HEK293 (cell line): ENCODE results near the gene SRSF4.
"Not testable (repeated sequence)": the region's sequence is repeated elsewhere in the genome, so short reads cannot be mapped to it uniquely, and the experiment has no call there.

ENCODE experiments used
- CTCF ChIA-PET: fragments of 350-600 bp; formaldehyde crosslinking; extraction: SDS; loops from one replicate; lab custom pipeline; 2021; ENCODE audit warnings: antibody characterized with exemption; lab: Yijun Ruan, JAX
- POLR2A ChIA-PET: fragments of 300-600 bp; formaldehyde crosslinking; extraction: SDS; loops from one replicate; lab custom pipeline; 2020; ENCODE audit warnings: antibody characterized with exemption, inconsistent platforms; lab: Yijun Ruan, JAX
- H3K27ac ChIP-seq: fragments of 200-500 bp; sonication (Bioruptor generic); 2 replicates; pipeline ENCODE4 v1.5.1; 2014; ENCODE audit warnings: low read depth, low read length, control low read depth, inconsistent platforms; ENCODE audit errors: extremely low read depth
- H3K36me3 ChIP-seq, 2 experiments: fragments of 200-500 bp in 1 of 2; sonication (Bioruptor generic) in 1 of 2; 1 replicate in 1 of 2; 2 replicates in 1 of 2; pipeline ENCODE4 v1.5.1; 2014 to 2017; ENCODE audit warnings: inconsistent platforms in 2 of 2, low read length in 2 of 2; ENCODE audit not compliant: control insufficient read depth in 2 of 2, insufficient read depth in 1 of 2
- H3K4me1 ChIP-seq: fragments of 200-500 bp; sonication (Bioruptor generic); 2 replicates; pipeline ENCODE4 v1.5.1; 2014; ENCODE audit warnings: mild to moderate bottlenecking, low read length, inconsistent platforms; ENCODE audit not compliant: control insufficient read depth, insufficient read depth
- H3K4me3 ChIP-seq: 2 replicates; pipeline ENCODE4 v1.5.1; 2011; ENCODE audit warnings: low read depth, mild to moderate bottlenecking, control low read depth, low read length, moderate library complexity
- H3K9me3 ChIP-seq: fragments of 200-500 bp; sonication (Bioruptor generic); 2 replicates; pipeline ENCODE4 v1.5.1; 2014; ENCODE audit warnings: low read depth, low read length, inconsistent platforms; ENCODE audit not compliant: control insufficient read depth, insufficient read depth
- HOXA7 ChIP-seq: sonication (generic); formaldehyde crosslinking; IDR thresholded peaks from 2 replicates; pipeline ENCODE4 v1.8.1; 2022; ENCODE audit warnings: missing genetic modification reagents, borderline replicate concordance
- OVOL3 ChIP-seq: fragments of 450-650 bp; formaldehyde crosslinking; IDR thresholded peaks from 2 replicates; pipeline ENCODE4 v1.5.1; 2016; ENCODE audit warnings: missing biosample characterization, missing genetic modification characterization
- SCRT1 ChIP-seq: fragments of 450-650 bp; formaldehyde crosslinking; IDR thresholded peaks from 2 replicates; pipeline ENCODE4 v1.5.1; 2016; ENCODE audit warnings: missing biosample characterization, missing genetic modification characterization, borderline replicate concordance
- SCRT2 ChIP-seq: fragments of 450-650 bp; formaldehyde crosslinking; IDR thresholded peaks from 2 replicates; pipeline ENCODE4 v1.5.1; 2016; ENCODE audit warnings: missing biosample characterization, missing genetic modification characterization
- SP3 ChIP-seq: fragments of 450-650 bp; formaldehyde crosslinking; IDR thresholded peaks from 2 replicates; pipeline ENCODE4 v1.5.1; 2016; ENCODE audit warnings: missing biosample characterization, missing genetic modification characterization
- SP7 ChIP-seq: fragments of 450-650 bp; formaldehyde crosslinking; IDR thresholded peaks from 2 replicates; pipeline ENCODE4 v1.5.1; 2016; ENCODE audit warnings: missing biosample characterization, missing genetic modification characterization
- ZBTB44 ChIP-seq: fragments of 450-650 bp; IDR thresholded peaks from 2 replicates; pipeline ENCODE4 v1.5.1; 2018; ENCODE audit warnings: missing biosample characterization, mild to moderate bottlenecking, missing genetic modification characterization
- ZFHX2 ChIP-seq: fragments of 450-650 bp; formaldehyde crosslinking; conservative IDR thresholded peaks from 2 replicates; pipeline ENCODE4 v1.5.1; 2016; ENCODE audit warnings: missing biosample characterization, missing genetic modification characterization
- ZNF146 ChIP-seq: fragments of 450-650 bp; formaldehyde crosslinking; IDR thresholded peaks from 2 replicates; pipeline ENCODE4 v1.5.1; 2016; ENCODE audit warnings: missing biosample characterization, missing genetic modification characterization
- ZNF239 ChIP-seq: fragments of 450-650 bp; formaldehyde crosslinking; IDR thresholded peaks from 2 replicates; pipeline ENCODE4 v1.5.1; 2016; ENCODE audit warnings: missing biosample characterization, missing genetic modification characterization
- ZNF37A ChIP-seq: fragments of 450-650 bp; IDR thresholded peaks from 2 replicates; pipeline ENCODE4 v1.5.1; 2018; ENCODE audit warnings: missing biosample characterization, missing genetic modification characterization
- ZNF561 ChIP-seq: fragments of 450-650 bp; IDR thresholded peaks from 2 replicates; pipeline ENCODE4 v1.5.1; 2018; ENCODE audit warnings: missing biosample characterization, missing genetic modification characterization, borderline replicate concordance
- TF ChIP-seq, protein P1 (sequence below): fragments of 450-650 bp; formaldehyde crosslinking; IDR thresholded peaks from 2 replicates; pipeline ENCODE4 v1.5.1; 2016; ENCODE audit warnings: missing biosample characterization, missing genetic modification characterization, low read depth

The SRSF4 gene

GRCh38 chr1:29222686-29223085, 41.0 kb upstream of the SRSF4 start (continued):
- TF ChIP-seq ZBTB44 (tag by site-specific recombination) (no peak), HOXA7 (CRISPR knock-in tag) (no peak)

DNA sequence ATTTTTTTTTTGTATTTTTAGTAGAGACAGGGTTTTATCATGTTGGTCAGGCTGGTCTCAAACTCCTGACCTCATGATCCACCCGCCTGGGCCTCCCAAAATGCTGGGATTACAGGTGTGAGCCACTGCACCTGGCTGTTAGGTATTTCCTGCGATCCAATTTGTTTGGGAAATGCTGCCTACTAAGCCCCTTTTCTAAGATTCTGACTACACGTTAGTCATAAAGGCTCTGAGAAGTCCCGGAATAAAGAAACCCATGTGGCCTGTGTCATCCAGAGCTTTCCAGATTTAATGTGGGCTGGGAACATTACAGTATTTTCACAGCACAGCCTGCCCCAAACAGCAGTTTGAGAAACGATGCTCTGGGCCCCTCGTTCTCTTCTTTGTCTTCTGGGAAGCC, 40.6 kb upstream of the SRSF4 start:
- peaks cover 0 to 42% of the 10 kb centered on the region in 2 experiments; a peak in 2 of 3 replicates for H3K36me3 ChIP-seq
- CTCF ChIA-PET = interaction anchor here (1.0 kb wide), 1 partner anchor 19 kb away, joined by 3 read pairs; no protein-coding TSS in a partner anchor
- peak; percentile 72; the same call in 1 of the 2 replicates for TF ChIP-seq ZNF239 (tag by site-specific recombination)
- H3K27ac ChIP-seq, POLR2A ChIA-PET, H3K4me1 ChIP-seq, H3K4me3 ChIP-seq, H3K9me3 ChIP-seq: not testable (repeated sequence)

DNA sequence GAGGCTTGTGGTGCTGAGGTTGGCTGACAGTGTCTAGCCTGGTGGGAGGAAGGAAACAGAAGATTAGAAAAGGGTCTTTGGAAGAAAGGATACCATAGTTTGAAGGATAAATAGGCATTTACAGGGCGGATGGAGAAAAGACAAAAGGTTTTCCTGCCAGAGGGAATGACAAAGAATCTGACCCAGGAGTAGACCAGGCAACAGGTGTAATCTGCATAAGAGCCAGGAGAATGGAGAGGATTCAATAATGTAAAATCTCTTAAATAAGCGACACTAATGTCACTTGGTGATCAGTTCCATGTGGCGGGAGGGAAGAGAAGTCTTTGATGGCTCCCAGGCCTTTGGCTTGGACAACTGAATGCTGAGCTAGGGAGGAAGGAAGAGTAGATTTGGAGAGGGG, 39.6 kb upstream of the SRSF4 start:
- ChIA-PET CTCF (interaction anchor here (0.6 kb wide), 1 partner anchor 1358 kb away, joined by 3 read pairs; no protein-coding TSS in a partner anchor), POLR2A (no interaction called here)
- Histone ChIP-seq H3K4me3 (no peak overlapping the region), H3K9me3 (no peaks in the 10 kb centered on the region), H3K36me3 (peaks cover 0 to 47% of the 10 kb centered on the region in 2 experiments; a peak in 2 of 3 replicates), H3K27ac (no peak overlapping the region), H3K4me1 (no peaks in the 10 kb centered on the region)
- TF ChIP-seq SCRT2 (tag by site-specific recombination) (peak; percentile 89), SCRT1 (peak; percentile 80), SP3 (no peak)

- Histone ChIP-seq H3K27ac (no peak overlapping the region), H3K36me3 (peaks cover 14 to 55% of the 10 kb centered on the region in 2 experiments; a peak in 2 of 3 replicates), H3K4me3 (no peak overlapping the region), H3K4me1 (no peaks in the 10 kb centered on the region), H3K9me3 (no peaks in the 10 kb centered on the region)
- TF ChIP-seq OVOL3 (tag by site-specific recombination) (no peak), SP7 (tag by site-specific recombination) (peak; percentile 88), ZNF561 (tag by site-specific recombination) (no peak), ZNF37A (tag by site-specific recombination) (no peak), ZNF146 (no peak)
- CTCF ChIA-PET = interaction anchor here (2.5 kb wide), 1 partner anchor 16 kb away, joined by 7 read pairs; no protein-coding TSS in a partner anchor
- POLR2A ChIA-PET = interaction anchor here (2.0 kb wide), 1 partner anchor 13 kb away, joined by 7 read pairs; the partner anchor contains the start of gene MECR
These were observed 36.5 kb upstream of the SRSF4 start for GRCh38 chr1:29218223-29218622.

DNA sequence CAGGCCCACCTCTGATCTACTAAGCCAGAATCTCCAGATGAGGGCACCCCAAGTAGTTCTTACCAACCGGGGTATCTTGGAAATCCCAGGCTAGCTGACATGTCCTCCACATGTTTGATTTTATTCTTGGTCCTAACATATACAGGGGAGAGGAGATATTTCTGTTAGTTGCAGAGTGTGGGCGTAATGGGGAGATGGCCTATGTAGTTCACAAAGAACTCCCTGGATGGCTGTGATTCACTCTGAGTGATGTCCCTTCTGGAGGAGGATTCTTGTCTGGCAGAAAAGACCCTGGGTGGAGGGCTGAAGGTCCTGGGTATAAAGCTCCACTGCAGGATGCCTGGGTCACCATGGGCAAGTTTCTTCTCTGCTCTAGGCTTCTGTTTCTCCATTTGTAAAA, 35.9 kb upstream of the SRSF4 start:
- no peaks in the 10 kb centered on the region for H3K4me1 ChIP-seq
- H3K4me3 ChIP-seq = no peak overlapping the region
- no peak overlapping the region for H3K27ac ChIP-seq
- ChIA-PET POLR2A (interaction anchor here (1.1 kb wide), 1 partner anchor 326 kb away, joined by 4 read pairs; no protein-coding TSS in a partner anchor), CTCF (interaction anchor here (2.5 kb wide), 1 partner anchor 15 kb away, joined by 7 read pairs; no protein-coding TSS in a partner anchor)
- H3K9me3 ChIP-seq = no peaks in the 10 kb centered on the region
- TF ChIP-seq, protein P1, sequence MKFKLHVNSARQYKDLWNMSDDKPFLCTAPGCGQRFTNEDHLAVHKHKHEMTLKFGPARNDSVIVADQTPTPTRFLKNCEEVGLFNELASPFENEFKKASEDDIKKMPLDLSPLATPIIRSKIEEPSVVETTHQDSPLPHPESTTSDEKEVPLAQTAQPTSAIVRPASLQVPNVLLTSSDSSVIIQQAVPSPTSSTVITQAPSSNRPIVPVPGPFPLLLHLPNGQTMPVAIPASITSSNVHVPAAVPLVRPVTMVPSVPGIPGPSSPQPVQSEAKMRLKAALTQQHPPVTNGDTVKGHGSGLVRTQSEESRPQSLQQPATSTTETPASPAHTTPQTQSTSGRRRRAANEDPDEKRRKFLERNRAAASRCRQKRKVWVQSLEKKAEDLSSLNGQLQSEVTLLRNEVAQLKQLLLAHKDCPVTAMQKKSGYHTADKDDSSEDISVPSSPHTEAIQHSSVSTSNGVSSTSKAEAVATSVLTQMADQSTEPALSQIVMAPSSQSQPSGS = no peak
- peak; percentile 21; the same call in 1 of the 2 replicates for TF ChIP-seq ZFHX2 (tag by site-specific recombination)
- peaks cover 14 to 61% of the 10 kb centered on the region in 2 experiments; a peak in 2 of 3 replicates for H3K36me3 ChIP-seq
